Measurements from ENCODE around the gene CDC34. TPM values are rescaled to one million over a fixed set of nuclear protein-coding genes. Genes with fewer than 3 reads are reported as not detected.
A peak's percentile ranks its signal among the peaks of the same experiment; 100 is the strongest.

Gene CDC34
- total RNA-seq, 1 donor from 2014 or later, result 265 TPM

GRCh38 chr19:494171-495080 is 37.1 kb upstream of the CDC34 start:
- TF ChIP-seq CTCF (conservative IDR thresholded peaks at IDR 0.05; ENCODE audit: low read depth, low read length), result no peak

DNA sequence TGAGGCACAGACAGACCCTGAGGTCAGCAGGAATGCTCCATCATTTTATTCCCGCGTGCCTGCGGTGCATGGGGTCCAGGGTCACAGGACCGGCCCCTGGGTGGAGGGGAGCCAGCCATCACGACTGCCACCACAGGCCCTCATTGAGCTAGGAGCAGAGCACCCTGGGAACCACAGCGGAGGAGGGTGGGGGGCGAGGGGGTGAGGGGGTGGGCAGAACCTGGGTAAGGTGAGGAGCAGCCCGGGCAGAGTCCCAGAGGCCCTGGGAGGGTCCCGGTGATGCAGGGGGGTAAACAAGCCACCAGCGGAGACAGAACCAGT is 36.5 kb upstream of the CDC34 start:
- no peak for TF ChIP-seq CTCF (conservative IDR thresholded peaks at IDR 0.05; ENCODE audit: low read depth, low read length)
- DNase-seq (ENCODE audit: low read depth), result no peak
- no peak overlapping the region for H3K4me3 ChIP-seq (ENCODE audit: low read depth, low read length)

More at GRCh38 chr19:494171-495080, 37.1 kb upstream of the CDC34 start:
- no peak for DNase-seq (ENCODE audit: low read depth)
- no peak overlapping the region for H3K4me3 ChIP-seq (ENCODE audit: low read depth, low read length)

- DNase-seq (ENCODE audit: low read depth), result no peak
- peak; percentile 62 for TF ChIP-seq CTCF (conservative IDR thresholded peaks at IDR 0.05; ENCODE audit: low read depth, low read length)
- no peak overlapping the region for H3K4me3 ChIP-seq (ENCODE audit: low read depth, low read length)
Measured at GRCh38 chr19:495402-496111, 36.0 kb upstream of the CDC34 start.

DNA sequence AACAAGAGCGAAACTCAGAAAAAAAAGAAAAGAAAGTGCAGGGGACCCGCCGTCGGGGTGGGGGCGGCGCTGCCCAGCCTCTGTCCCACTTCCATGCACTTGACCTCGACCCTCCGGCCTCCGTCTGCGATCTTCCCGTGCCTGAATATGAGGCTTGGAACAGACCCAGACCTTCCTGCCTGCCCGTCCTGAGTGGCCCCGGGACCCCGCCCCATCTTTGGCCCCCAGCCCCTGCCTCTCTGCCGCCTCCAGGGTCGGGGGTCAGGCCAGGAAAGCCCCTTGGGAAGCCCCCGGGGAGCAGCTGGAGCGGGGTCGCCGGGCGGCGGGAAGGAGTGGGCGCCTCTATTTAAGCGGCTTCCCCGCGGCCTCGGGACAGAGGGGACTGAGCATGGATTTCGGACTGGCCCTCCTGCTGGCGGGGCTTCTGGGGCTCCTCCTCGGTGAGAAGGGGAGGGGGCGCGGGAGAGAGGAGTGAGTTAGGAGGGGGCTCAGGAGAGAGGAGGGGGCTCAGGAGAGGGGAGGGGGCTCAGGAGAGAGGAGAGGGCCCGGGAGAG is 35.4 kb upstream of the CDC34 start, which contains the start of gene MADCAM1:
MADCAM1 (plus strand) TSS at position 375 of the 554 bp plus-strand sequence; CDS start at position 389, 14 bp downstream.
- no peak for DNase-seq (ENCODE audit: low read depth)
- TF ChIP-seq CTCF (conservative IDR thresholded peaks at IDR 0.05; ENCODE audit: low read depth, low read length), result no peak
- H3K4me3 ChIP-seq (ENCODE audit: low read depth, low read length), result no peak within 1 kb of the TSS

- no peak overlapping the region for H3K4me3 ChIP-seq (ENCODE audit: low read depth, low read length)
- TF ChIP-seq CTCF (conservative IDR thresholded peaks at IDR 0.05; ENCODE audit: low read depth, low read length), result no peak
- no peak for DNase-seq (ENCODE audit: low read depth)
Measured at GRCh38 chr19:496986-497385, 34.6 kb upstream of the CDC34 start.

GRCh38 chr19:497491-497868 is 34.1 kb upstream of the CDC34 start:
- TF ChIP-seq CTCF (conservative IDR thresholded peaks at IDR 0.05; ENCODE audit: low read depth, low read length), result no peak

More at GRCh38 chr19:497491-497868, 34.1 kb upstream of the CDC34 start:
- no peak for DNase-seq (ENCODE audit: low read depth)
- no peak overlapping the region for H3K4me3 ChIP-seq (ENCODE audit: low read depth, low read length)
